ENCODE measurements around the gene SIAH2. TPM values are rescaled to one million over a fixed set of nuclear protein-coding genes. Genes with fewer than 3 reads are reported as not detected.

The SIAH2 gene
- total and polyA plus RNA-seq, 9 of the 15 experiments (the other 6 are each of a cell fraction or from before 2014, with no cell fraction given), result 4.8 to 39.0 (median 29.9) TPM

- BruUV-seq (replicated peaks), result no TSS peak
- ATAC-seq (no peak), FAIRE-seq (no peak), DNase-seq (ENCODE audit: extremely low read depth in 1 of 4, low spot score in 3 of 4) (no peak)
- Histone ChIP-seq H3K4me3 (no peak overlapping the region), H3K9ac (ENCODE audit: insufficient read depth in 1 of 2, low read depth in 2 of 2, low read length in 2 of 2) (no peak overlapping the region), H2AFZ (ENCODE audit: low read depth, low read length) (no peak overlapping the region), H3K36me3 (ENCODE audit: control insufficient read depth, insufficient read depth, low read length) (no peaks in the 10 kb centered on the region), H3K9me3 (replicated peaks; ENCODE audit: control insufficient read depth, insufficient read depth, low read depth, low read length) (no peaks in the 10 kb centered on the region), H3K79me2 (ENCODE audit: control insufficient read depth, insufficient read depth, low read length) (no peaks in the 10 kb centered on the region), H3K4me1 (replicated peaks in 1 of 2; ENCODE audit: control insufficient read depth in 2 of 2, insufficient read depth in 2 of 2, low read length in 2 of 2) (no peaks in the 10 kb centered on the region; a peak in 2 of 5 replicates), H3K27me3 (ENCODE audit: control insufficient read depth in 2 of 2, insufficient read depth in 2 of 2, low read length in 2 of 2) (no peaks in the 10 kb centered on the region), H3K4me2 (ENCODE audit: insufficient read depth, low read length) (no peak overlapping the region), H4K20me1 (replicated peaks; ENCODE audit: control insufficient read depth, insufficient read depth, low read length) (no peaks in the 10 kb centered on the region), H3K27ac (ENCODE audit: extremely low read depth, low read depth, low read length) (no peak overlapping the region), H3K9me1 (ENCODE audit: control insufficient read depth, insufficient read depth, low read length) (no peaks in the 10 kb centered on the region)
- ChIA-PET POLR2A (no interaction called here), CTCF (ENCODE audit: low intra/inter-chr PET ratio) (interaction anchor here (0.6 kb wide), 1 partner anchor 420 kb away, joined by 3 read pairs; no protein-coding TSS in a partner anchor)
- TF ChIP-seq SIX5 (IDR thresholded peaks at IDR 0.05; ENCODE audit: borderline replicate concordance in 1 of 2, insufficient read depth in 1 of 2, low read depth in 1 of 2, low read length in 2 of 2), result no peak
- no peak for TF ChIP-seq ERF (CRISPR knock-in tag; IDR thresholded peaks at IDR 0.05)
- TF ChIP-seq, protein P1, sequence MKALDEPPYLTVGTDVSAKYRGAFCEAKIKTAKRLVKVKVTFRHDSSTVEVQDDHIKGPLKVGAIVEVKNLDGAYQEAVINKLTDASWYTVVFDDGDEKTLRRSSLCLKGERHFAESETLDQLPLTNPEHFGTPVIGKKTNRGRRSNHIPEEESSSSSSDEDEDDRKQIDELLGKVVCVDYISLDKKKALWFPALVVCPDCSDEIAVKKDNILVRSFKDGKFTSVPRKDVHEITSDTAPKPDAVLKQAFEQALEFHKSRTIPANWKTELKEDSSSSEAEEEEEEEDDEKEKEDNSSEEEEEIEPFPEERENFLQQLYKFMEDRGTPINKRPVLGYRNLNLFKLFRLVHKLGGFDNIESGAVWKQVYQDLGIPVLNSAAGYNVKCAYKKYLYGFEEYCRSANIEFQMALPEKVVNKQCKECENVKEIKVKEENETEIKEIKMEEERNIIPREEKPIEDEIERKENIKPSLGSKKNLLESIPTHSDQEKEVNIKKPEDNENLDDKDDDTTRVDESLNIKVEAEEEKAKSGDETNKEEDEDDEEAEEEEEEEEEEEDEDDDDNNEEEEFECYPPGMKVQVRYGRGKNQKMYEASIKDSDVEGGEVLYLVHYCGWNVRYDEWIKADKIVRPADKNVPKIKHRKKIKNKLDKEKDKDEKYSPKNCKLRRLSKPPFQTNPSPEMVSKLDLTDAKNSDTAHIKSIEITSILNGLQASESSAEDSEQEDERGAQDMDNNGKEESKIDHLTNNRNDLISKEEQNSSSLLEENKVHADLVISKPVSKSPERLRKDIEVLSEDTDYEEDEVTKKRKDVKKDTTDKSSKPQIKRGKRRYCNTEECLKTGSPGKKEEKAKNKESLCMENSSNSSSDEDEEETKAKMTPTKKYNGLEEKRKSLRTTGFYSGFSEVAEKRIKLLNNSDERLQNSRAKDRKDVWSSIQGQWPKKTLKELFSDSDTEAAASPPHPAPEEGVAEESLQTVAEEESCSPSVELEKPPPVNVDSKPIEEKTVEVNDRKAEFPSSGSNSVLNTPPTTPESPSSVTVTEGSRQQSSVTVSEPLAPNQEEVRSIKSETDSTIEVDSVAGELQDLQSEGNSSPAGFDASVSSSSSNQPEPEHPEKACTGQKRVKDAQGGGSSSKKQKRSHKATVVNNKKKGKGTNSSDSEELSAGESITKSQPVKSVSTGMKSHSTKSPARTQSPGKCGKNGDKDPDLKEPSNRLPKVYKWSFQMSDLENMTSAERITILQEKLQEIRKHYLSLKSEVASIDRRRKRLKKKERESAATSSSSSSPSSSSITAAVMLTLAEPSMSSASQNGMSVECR (CRISPR knock-in tag; IDR thresholded peaks at IDR 0.05), result no peak
- TF ChIP-seq ZNF263 (CRISPR knock-in tag; IDR thresholded peaks at IDR 0.05; ENCODE audit: borderline replicate concordance), result no peak
- no peak for TF ChIP-seq SOX6 (IDR thresholded peaks at IDR 0.05)
- in situ Hi-C loops (cut with MboI) (no loop called here), intact Hi-C loops (cut with micrococcal nuclease) (no loop called here)
- WGBS (ENCODE audit: insufficient coverage, low coverage, missing lambda C conversion rate), result 40% methylated on average over 2 of the region's 2 CpGs
Observed at GRCh38 chr3:150710097-150710496, 52.9 kb downstream of the SIAH2 start.
